GM19372 (cell line): ENCODE results near the gene ITGB7.

Experiments used
- ATAC-seq: cut with Tn5 transposase; IDR thresholded peaks from one replicate; pipeline ENCODE4 v1.9.1; 2021; ENCODE audit warnings: mild to moderate bottlenecking, low read depth, moderate library complexity; ENCODE audit not compliant: unreplicated experiment

The ITGB7 gene

GRCh38 chr12:53231671-53231920 lies 24.5 kb upstream of the ITGB7 start:
- no peak for ATAC-seq

- no peak for ATAC-seq
Measured at GRCh38 chr12:53230108-53230845, 23.2 kb upstream of the ITGB7 start.

- ATAC-seq: no peak
Measured at GRCh38 chr12:53229454-53229853, 22.4 kb upstream of the ITGB7 start.

- no peak for ATAC-seq
Measured at GRCh38 chr12:53227836-53228235, 20.8 kb upstream of the ITGB7 start.

GRCh38 chr12:53227341-53227740 lies 20.3 kb upstream of the ITGB7 start:
- no peak for ATAC-seq

- ATAC-seq: no peak
Measured at GRCh38 chr12:53226815-53227214, 19.8 kb upstream of the ITGB7 start.

GRCh38 chr12:53225635-53226424 lies 18.8 kb upstream of the ITGB7 start:
- ATAC-seq: no peak

GRCh38 chr12:53224897-53225634 lies 18.0 kb upstream of the ITGB7 start:
- no peak for ATAC-seq

- ATAC-seq: no peak
Measured at GRCh38 chr12:53224061-53224896, 17.2 kb upstream of the ITGB7 start.

GRCh38 chr12:53223389-53224060 lies 16.5 kb upstream of the ITGB7 start:
- no peak for ATAC-seq

- ATAC-seq: no peak
Measured at GRCh38 chr12:53222806-53223261, 15.8 kb upstream of the ITGB7 start.

GRCh38 chr12:53222170-53222721 lies 15.2 kb upstream of the ITGB7 start:
- no peak for ATAC-seq

- ATAC-seq: peak; percentile 20
Measured at GRCh38 chr12:53221203-53222080, 14.4 kb upstream of the ITGB7 start.

GRCh38 chr12:53220694-53221202 lies 13.7 kb upstream of the ITGB7 start:
- ATAC-seq: peak; percentile 50

GRCh38 chr12:53219956-53220693 lies 13.1 kb upstream of the ITGB7 start:
- ATAC-seq: peak; percentile 33

- no peak for ATAC-seq
Measured at GRCh38 chr12:53219292-53219955, 12.4 kb upstream of the ITGB7 start.

- no peak for ATAC-seq
Measured at GRCh38 chr12:53218551-53219291, 11.7 kb upstream of the ITGB7 start.
